Kidney glomerular epithelial cell (primary cell): ENCODE data around the gene ELK4.

Experiments
- DNase-seq: peaks from one replicate; lab custom pipeline; 2025; lab: John Stamatoyannopoulos, UW

Gene ELK4

GRCh38 chr1:205581321-205581980, 50.4 kb downstream of the ELK4 start:
- no peak for DNase-seq

- DNase-seq: no peak
Observed at GRCh38 chr1:205580923-205581180, 51.0 kb downstream of the ELK4 start.

- no peak for DNase-seq
Observed at GRCh38 chr1:205580140-205580922, 51.5 kb downstream of the ELK4 start.

- DNase-seq: no peak
Observed at GRCh38 chr1:205579711-205580110, 52.1 kb downstream of the ELK4 start.

DNA sequence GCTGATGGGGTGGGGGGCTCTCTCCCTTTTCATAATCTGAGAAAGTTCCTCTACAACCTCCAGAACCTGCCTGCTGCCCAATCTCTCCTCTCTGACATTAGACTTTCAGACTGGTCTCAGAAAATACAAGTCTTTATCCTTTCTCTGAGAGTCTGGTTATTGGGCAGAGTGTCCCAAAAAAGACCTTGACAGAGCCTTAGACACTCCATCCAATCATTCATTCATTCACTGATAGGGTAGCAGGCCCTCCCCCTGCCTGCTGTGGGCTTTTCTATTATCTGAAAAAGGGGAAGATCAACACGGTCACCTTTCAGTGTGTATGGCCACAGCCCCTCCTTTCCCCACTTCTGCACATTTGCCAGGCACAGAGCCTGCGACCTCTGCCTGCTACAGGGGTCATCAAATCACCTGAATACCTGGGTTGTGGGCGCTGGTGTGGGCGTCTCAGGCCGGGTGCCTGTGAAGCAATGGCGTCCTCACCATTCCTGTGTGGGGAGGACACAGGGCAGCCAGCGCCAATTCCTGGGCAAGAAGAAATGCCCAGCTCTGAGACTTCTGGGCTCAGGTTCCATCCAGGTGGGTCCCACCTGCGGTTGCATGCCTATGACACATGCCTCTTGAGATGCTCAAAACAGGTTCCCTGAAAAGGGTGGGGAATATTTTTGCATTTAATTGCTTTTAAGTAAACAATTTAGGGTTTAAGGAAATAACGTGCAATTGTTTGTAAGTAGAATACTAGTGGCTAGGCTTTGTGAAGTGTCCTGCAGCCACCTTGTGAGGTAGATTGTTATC, 52.8 kb downstream of the ELK4 start:
- no peak for DNase-seq

DNA sequence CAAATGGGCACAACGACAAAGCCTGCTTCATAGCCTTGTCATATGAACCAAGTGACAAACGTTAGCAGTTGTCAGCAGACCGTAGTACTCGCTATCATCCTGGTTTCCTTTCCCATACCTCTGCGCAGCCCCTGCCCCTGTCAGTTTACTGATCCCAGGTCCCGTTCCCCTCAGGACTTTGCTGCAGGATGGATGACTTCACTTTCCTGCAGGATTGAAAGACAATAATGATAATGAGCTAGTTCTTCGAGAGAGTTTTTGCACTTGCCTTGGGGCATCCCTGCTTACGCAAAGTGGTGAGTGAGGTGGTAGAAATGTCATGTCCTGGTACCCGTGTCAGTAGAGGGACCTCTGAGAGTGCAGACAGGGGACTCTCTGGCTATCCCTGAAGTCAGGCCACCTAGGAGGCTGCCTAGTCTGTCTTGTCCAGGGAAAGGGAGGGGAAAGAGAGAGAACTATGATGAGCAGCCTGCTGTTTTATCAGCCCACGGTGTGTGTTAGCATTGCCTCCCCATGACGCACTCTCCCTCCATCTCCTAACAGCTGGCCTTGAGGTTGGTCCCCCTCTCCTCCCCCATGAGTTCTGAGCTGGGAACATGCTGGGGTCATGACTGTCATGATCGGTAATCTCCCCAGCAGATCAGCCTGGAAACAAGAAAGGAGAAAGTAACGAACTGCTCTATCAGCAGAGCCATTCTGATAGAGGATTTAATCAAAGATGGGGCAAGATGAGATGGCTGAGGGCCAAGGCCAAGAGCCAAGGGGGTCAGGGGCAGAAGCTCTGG, 53.7 kb downstream of the ELK4 start:
- DNase-seq: no peak

GRCh38 chr1:205576805-205577761, 54.7 kb downstream of the ELK4 start:
- no peak for DNase-seq

GRCh38 chr1:205576011-205576410, 55.8 kb downstream of the ELK4 start:
- DNase-seq: no peak

- no peak for DNase-seq
Observed at GRCh38 chr1:205575294-205575885, 56.4 kb downstream of the ELK4 start.

DNA sequence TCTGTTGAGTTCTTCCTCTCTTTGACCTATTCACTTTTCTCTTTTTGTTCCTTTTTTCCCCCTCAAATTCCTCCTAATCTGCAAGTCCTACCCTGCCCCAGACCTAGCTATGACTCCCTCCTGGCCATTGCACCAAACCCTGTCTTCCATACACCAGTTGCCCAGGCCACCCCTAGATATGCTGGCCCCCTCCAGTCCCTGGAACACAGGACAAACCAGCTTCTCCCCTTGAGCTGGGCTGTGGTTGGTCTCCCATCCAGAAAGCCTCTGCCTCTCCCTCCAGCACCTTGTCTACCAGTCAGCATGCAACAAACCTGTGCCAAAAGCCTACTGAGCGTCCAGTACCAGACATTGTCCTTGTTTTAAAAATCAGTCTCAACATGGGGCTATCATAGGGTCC, 59.4 kb downstream of the ELK4 start:
- no peak for DNase-seq

- no peak for DNase-seq
Observed at GRCh38 chr1:205571747-205572146, 60.1 kb downstream of the ELK4 start.

DNA sequence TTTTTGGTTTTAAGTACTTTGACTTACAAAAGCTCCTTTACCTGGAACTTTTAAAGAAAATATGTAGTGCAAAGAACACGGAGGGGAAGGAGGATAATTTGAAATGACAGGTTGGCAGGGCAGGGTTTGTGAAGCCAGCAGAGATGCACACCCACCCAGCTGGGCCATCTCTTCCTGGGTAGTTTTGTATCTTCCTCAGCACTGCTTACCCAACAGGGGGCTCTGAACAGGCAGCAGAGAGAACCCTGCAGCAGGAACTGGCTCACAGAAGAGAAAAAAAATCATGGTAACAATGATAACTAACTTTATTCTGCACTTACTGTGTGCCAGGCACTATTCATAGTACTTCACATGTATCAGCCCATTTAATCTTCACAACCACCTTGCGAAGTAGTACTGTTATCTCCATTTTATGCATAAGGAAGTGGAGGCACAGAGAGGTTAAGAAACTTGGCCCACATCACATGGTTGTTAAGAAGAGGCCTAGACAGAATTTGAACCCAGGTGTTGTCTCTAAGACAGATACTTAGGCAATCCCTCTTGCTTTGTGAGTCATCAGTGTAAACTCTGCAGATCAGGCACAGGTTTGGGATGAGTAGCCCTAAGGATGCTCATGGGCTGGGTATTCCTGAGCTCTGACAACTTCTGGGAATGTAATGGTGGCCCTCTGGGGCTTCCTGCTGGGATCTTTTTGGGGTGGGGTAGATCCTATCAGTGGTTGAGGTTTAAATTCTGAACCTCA, 60.8 kb downstream of the ELK4 start:
- DNase-seq: no peak

DNA sequence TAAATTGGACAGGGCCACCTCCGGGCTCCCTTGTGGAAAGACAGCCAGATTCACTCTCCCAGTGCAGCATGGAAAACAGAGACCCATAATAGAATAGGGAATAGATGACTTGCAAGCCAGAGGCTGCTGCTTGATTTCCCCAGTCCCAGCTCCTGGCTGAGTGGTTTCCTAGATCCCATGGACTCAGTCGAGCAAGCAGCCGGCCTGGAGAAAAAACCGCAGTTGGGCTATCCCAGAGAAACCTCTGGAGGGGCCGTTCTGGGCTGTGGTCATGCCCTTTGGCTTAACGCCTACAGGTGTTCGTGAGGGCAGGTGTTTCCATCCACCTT, 61.7 kb downstream of the ELK4 start:
- no peak for DNase-seq

GRCh38 chr1:205569411-205570172, 62.2 kb downstream of the ELK4 start:
- no peak for DNase-seq

DNA sequence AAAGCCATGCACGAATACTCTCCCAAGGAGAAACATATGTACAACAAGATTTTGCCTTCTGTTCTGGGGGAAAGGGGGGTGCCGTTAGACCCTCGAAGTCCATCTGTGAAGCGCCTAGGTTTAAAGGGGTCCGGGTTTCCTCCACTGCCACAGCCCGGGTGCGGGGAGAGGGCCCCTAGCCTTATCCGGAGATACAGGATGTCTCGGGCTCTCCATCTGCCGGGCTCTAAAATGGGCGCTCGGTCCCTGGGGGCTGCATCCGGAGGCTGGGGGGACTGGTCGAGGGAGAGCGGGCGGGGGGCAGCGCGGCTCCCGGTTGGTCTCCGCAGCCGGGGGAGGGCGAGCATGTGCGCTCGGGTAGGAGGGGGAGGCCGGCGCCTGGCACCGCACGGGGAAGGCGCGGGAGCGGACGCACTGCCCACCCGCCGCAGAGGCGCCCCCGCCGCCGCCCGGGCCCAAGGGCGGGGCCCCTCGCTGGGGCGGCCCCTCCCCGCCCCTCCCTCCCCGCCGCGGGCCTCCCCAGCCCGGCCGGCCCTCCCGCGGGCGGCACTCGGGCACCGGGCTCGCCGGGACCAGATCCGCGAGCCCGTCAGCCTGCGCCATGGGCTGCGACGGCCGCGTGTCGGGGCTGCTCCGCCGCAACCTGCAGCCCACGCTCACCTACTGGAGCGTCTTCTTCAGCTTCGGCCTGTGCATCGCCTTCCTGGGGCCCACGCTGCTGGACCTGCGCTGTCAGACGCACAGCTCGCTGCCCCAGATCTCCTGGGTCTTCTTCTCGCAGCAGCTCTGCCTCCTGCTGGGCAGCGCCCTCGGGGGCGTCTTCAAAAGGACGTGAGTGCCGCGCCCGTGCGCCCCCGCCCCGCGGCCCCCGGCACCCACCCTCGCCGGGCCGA, 63.1 kb downstream of the ELK4 start:
- DNase-seq: no peak

DNA sequence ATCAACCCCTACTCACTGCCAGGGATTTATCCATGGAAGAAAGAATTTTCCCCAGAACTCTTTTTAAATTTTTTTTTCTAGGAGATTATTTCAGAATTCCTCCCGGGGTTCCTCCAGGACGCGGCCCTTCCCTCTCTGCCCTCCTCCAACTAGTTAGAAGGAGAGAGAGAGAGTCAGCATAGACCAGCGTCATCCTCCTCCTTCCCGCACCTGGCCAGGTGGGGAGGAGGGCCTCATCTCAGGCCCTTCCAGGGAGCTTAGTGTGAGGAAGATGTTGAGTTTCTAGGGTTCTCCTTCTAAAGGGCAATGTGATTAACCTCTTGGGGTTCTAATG, 63.7 kb downstream of the ELK4 start:
- no peak for DNase-seq

- no peak for DNase-seq
Observed at GRCh38 chr1:205567716-205568115, 64.1 kb downstream of the ELK4 start.

DNA sequence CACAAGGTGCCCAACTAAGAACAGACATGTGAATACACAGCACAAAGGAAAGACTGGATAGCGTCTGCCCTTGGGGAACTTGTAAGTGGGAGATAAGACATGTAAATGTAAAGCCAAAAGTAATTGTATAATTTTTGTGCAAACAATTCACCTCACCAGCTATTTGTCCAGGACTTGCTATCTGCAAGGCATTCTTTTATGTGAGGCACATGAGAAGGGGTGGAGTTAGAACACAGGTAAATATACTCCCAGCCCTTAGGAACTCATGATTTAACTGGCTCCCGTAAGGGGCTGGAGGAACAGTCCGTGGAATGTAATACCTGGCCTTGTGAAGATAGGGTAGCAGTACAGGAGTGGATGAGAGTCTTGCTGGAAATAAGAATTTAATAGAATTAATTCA, 66.0 kb downstream of the ELK4 start:
- DNase-seq: no peak
